GM12878 (cell line): ENCODE results near the gene PLAC1. TPM values are rescaled to one million over a fixed set of nuclear protein-coding genes. Genes with fewer than 3 reads are reported as not detected.

ENCODE experiments used
- ATAC-seq: fragments of 200-7000 bp; cut with Tn5 transposase; 3 replicates; pipeline ENCODE4 v1.9.1; 2020; ENCODE audit warnings: mild to moderate bottlenecking, moderate library complexity
- BruUV-seq: library from RNA; stranded (reverse); fragments of 400-500 nt; replicated peaks from 2 replicates; lab custom pipeline; 2021; lab: Mats Ljungman, UMichigan
- CTCF ChIA-PET: fragments of 300-600 bp; sonication (Branson Sonifier 250); formaldehyde crosslinking; extraction: SDS; loops from one replicate; lab custom pipeline; 2021; ENCODE audit warnings: inconsistent platforms; lab: Yijun Ruan, JAX
- POLR2A ChIA-PET: fragments of 350-600 bp; formaldehyde crosslinking; extraction: SDS; loops from one replicate; lab custom pipeline; 2021; ENCODE audit warnings: inconsistent platforms; lab: Charles Lee
- RAD21 ChIA-PET: fragments of 300-600 bp; sonication (Branson Sonifier 250); formaldehyde crosslinking; loops from one replicate; lab custom pipeline; 2023; ENCODE audit warnings: antibody characterized with exemption; ENCODE audit not compliant: unreplicated experiment; lab: Charles Lee
- SMC1A ChIA-PET: fragments of 300-600 bp; sonication (Branson Sonifier 250); formaldehyde crosslinking; loops from one replicate; lab custom pipeline; 2023; ENCODE audit not compliant: unreplicated experiment, uncharacterized antibody; lab: Charles Lee
- DNase-seq: peaks from one replicate; pipeline ENCODE4 v3.0.0-alpha.2; 2011; ENCODE audit warnings: low read depth, low spot score
- FAIRE-seq: peaks from 3 replicates; lab custom pipeline; 2011; peaks lifted over from hg19 to GRCh38; lab: Jason Lieb, UNC
- H2AFZ ChIP-seq: 2 replicates; pipeline ENCODE4 v1.6.0; 2011; ENCODE audit warnings: low read depth, low read length, control low read depth; ENCODE audit not compliant: control insufficient read depth
- H3K27ac ChIP-seq: 2 replicates; pipeline ENCODE4 v1.5.1; 2011; ENCODE audit warnings: control low read depth; ENCODE audit not compliant: control insufficient read depth, insufficient read depth
- H3K27me3 ChIP-seq, 2 experiments: replicated peaks in 1 of 2; 2 replicates each; pipeline versions ENCODE4 v1.6.0 to v1.6.1; 2011; ENCODE audit warnings: low read length in 1 of 2; ENCODE audit not compliant: control insufficient read depth in 2 of 2, insufficient read depth in 2 of 2
- H3K36me3 ChIP-seq, 2 experiments: 2 replicates each; pipeline ENCODE4 v1.5.1; 2011; ENCODE audit warnings: low read length in 1 of 2; ENCODE audit not compliant: control insufficient read depth in 2 of 2, insufficient read depth in 2 of 2
- H3K4me1 ChIP-seq: 2 replicates; pipeline ENCODE4 v1.6.1; 2011; ENCODE audit warnings: mild to moderate bottlenecking, low read length, moderate library complexity, mixed read lengths; ENCODE audit not compliant: control insufficient read depth, insufficient read depth
- H3K4me2 ChIP-seq: 2 replicates; pipeline ENCODE4 v1.6.0; 2011; ENCODE audit warnings: control low read depth; ENCODE audit not compliant: control insufficient read depth, insufficient read depth
- H3K4me3 ChIP-seq: fragments of 200-600 bp; sonication (generic); 2 replicates; pipeline ENCODE4 v1.5.1; 2016
- H3K79me2 ChIP-seq: 2 replicates; pipeline ENCODE4 v1.6.0; 2011; ENCODE audit warnings: low read length; ENCODE audit not compliant: control insufficient read depth, insufficient read depth
- H3K9ac ChIP-seq: 2 replicates; pipeline ENCODE4 v1.8.0; 2011; ENCODE audit warnings: low read length, control low read depth, mixed read lengths; ENCODE audit not compliant: control insufficient read depth, insufficient read depth
- H3K9me3 ChIP-seq: replicated peaks from 3 replicates; pipeline ENCODE4 v1.5.1; 2011; ENCODE audit warnings: mild to moderate bottlenecking, low read length; ENCODE audit not compliant: control insufficient read depth, insufficient read depth
- H4K20me1 ChIP-seq: 2 replicates; pipeline ENCODE4 v1.6.0; 2011; ENCODE audit not compliant: control insufficient read depth, insufficient read depth
- NFIC ChIP-seq: IDR thresholded peaks from 2 replicates; pipeline ENCODE4 v1.6.1; 2012; ENCODE audit warnings: low read depth, mild to moderate bottlenecking, inconsistent platforms, low read length, moderate library complexity
- POLR2AphosphoS2 ChIP-seq: IDR thresholded peaks from 2 replicates; pipeline ENCODE4 v1.6.1; 2011; ENCODE audit warnings: low read depth, mild to moderate bottlenecking, low read length, improper control_type of control experiment, moderate library complexity
- POLR2AphosphoS5 ChIP-seq: IDR thresholded peaks from 2 replicates; pipeline ENCODE4 v1.6.1; 2011; ENCODE audit warnings: mild to moderate bottlenecking, low read length, inconsistent platforms
- SMAD1 ChIP-seq: fragments of 450-650 bp; IDR thresholded peaks from 2 replicates; pipeline ENCODE4 v1.6.1; 2018; ENCODE audit warnings: mild to moderate bottlenecking, low read depth; ENCODE audit not compliant: partially characterized antibody
- ZNF217 ChIP-seq: fragments of 450-650 bp; IDR thresholded peaks from 2 replicates; pipeline ENCODE4 v1.6.1; 2017; ENCODE audit warnings: antibody characterized with exemption, mild to moderate bottlenecking
- ZNF24 ChIP-seq: fragments of 450-650 bp; IDR thresholded peaks from 2 replicates; pipeline ENCODE4 v1.6.1; 2017; ENCODE audit warnings: antibody characterized with exemption, mild to moderate bottlenecking
- ZNF622 ChIP-seq: fragments of 450-650 bp; IDR thresholded peaks from 2 replicates; pipeline ENCODE4 v1.6.1; 2017; ENCODE audit warnings: mild to moderate bottlenecking, inconsistent platforms
- WGBS: methylation state at CpG from one replicate; pipeline ENCODE4 v1.1.6; 2016; ENCODE audit warnings: low lambda C conversion rate; ENCODE audit not compliant: insufficient replicate concordance, insufficient coverage; ENCODE audit errors: missing lambda C conversion rate; 5-methylcytosine and 5-hydroxymethylcytosine counted together
- in situ Hi-C: fragments of 300-500 bp; cut with MboI; formaldehyde crosslinking; loops from 9 replicates; pipeline ENCODE4 v1.14.3; 2018; ENCODE audit warnings: mixed read lengths
- intact Hi-C: fragments of 100-400 bp; cut with micrococcal nuclease; formaldehyde crosslinking; loops from one replicate; pipeline ENCODE4 v1.14.2; 2022; ENCODE audit not compliant: unreplicated experiment
- polyA plus RNA-seq, 11 experiments: library from polyadenylated mRNA; depleted of rRNA in 4 of 11; unstranded in 6 of 11; stranded (reverse) in 5 of 11; fragments of >200 nt; fragmentation: Nextera tagmentation in 4 of 11; fragmentation: Illumina TruSeq in 1 of 11; extraction: Ambion mirVana in 4 of 11; extraction: Trizol in 1 of 11; gene quantifications; 1 replicate in 1 of 11; 2 replicates in 10 of 11; pipeline versions ENCODE4 v1.2.1 to v1.2.3, GENCODE V29; 2011 to 2016; ENCODE audit warnings: inconsistent platforms in 2 of 11, missing spikeins in 2 of 11, low read depth in 1 of 11
- total RNA-seq, 4 experiments: library from RNA; depleted of rRNA in 3 of 4; stranded (reverse); fragments of >200 nt in 3 of 4; fragmentation: Illumina TruSeq in 1 of 4; extraction: Trizol in 1 of 4; gene quantifications; 2 replicates each; pipeline versions ENCODE4 v1.2.1 to v1.2.3, GENCODE V29; 2013 to 2021

The PLAC1 gene
- total and polyA plus RNA-seq, 10 of the 15 experiments (the other 5 are each of a cell fraction or from before 2014, with no cell fraction given): 0.05 to 0.42 (median 0.17) TPM; not detected in 5

GRCh38 chrX:134588806-134589205 lies 69.5 kb downstream of the PLAC1 start:
- Histone ChIP-seq H3K4me2 (no peak overlapping the region), H3K4me3 (no peak overlapping the region), H3K9me3 (no peaks in the 10 kb centered on the region), H2AFZ (no peak overlapping the region), H3K36me3 (no peaks in the 10 kb centered on the region), H3K9ac (no peak overlapping the region), H4K20me1 (no peaks in the 10 kb centered on the region), H3K27me3 (no peaks in the 10 kb centered on the region; a peak in 1 of 4 replicates), H3K4me1 (no peaks in the 10 kb centered on the region), H3K79me2 (no peaks in the 10 kb centered on the region), H3K27ac (no peak overlapping the region)
- intact Hi-C loops: no loop called here
- POLR2A ChIA-PET: no interaction called here
- no peak for DNase-seq
- RAD21 ChIA-PET: no interaction called here
- no peak for FAIRE-seq
- in situ Hi-C loops: no loop called here
- no peak for ATAC-seq
- SMC1A ChIA-PET: no interaction called here
- CTCF ChIA-PET: no interaction called here
- BruUV-seq: no TSS peak
- 48% methylated on average over 3 of the region's 3 CpGs for WGBS
- TF ChIP-seq NFIC: no peak
- no peak for TF ChIP-seq ZNF622
- TF ChIP-seq POLR2AphosphoS2: no peak
- TF ChIP-seq ZNF24: no peak

- Histone ChIP-seq H2AFZ (no peak overlapping the region), H3K36me3 (no peaks in the 10 kb centered on the region), H3K9me3 (no peaks in the 10 kb centered on the region), H3K4me1 (no peaks in the 10 kb centered on the region), H3K27me3 (no peaks in the 10 kb centered on the region; a peak in 2 of 4 replicates), H3K4me3 (no peak overlapping the region), H4K20me1 (no peaks in the 10 kb centered on the region), H3K79me2 (no peaks in the 10 kb centered on the region), H3K4me2 (no peak overlapping the region), H3K27ac (no peak overlapping the region), H3K9ac (no peak overlapping the region)
- in situ Hi-C loops: no loop called here
- CTCF ChIA-PET: interaction anchor here (0.6 kb wide), 1 partner anchor 438 kb away, joined by 3 read pairs; no protein-coding TSS in a partner anchor
- FAIRE-seq: no peak
- ATAC-seq: no peak
- TF ChIP-seq ZNF217 (no peak), SMAD1 (no peak), POLR2AphosphoS5 (no peak)
- POLR2A ChIA-PET: no interaction called here
- 8% methylated on average over 1 of the region's 1 CpG for WGBS
- DNase-seq: no peak
- intact Hi-C loops: no loop called here
- RAD21 ChIA-PET: no interaction called here
- no TSS peak for BruUV-seq
- SMC1A ChIA-PET: no interaction called here
These were observed 77.4 kb downstream of the PLAC1 start for GRCh38 chrX:134580907-134581306.
